ENCODE measurements around the gene GET4.

- TF ChIP-seq CTCF (conservative IDR thresholded peaks at IDR 0.05) (no peak), ZFX (IDR thresholded peaks at IDR 0.05) (no peak)
These were observed 14.5 kb downstream of the GET4 start for GRCh38 chr7:890868-891267.

All from C4-2B (cell line).